GM12891 (cell line): Measurements from ENCODE around the gene CCDC92.

ENCODE experiments used
- PAX5 ChIP-seq: IDR thresholded peaks from 2 replicates; pipeline ENCODE4 v1.6.1; 2011; ENCODE audit warnings: low read length, moderate library complexity, mild to moderate bottlenecking; ENCODE audit not compliant: insufficient read depth, severe bottlenecking
- POLR2A ChIP-seq: IDR thresholded peaks from 2 replicates; pipeline ENCODE4 v1.6.1; 2011; ENCODE audit warnings: low read depth, low read length, control low read depth
- POLR2AphosphoS5 ChIP-seq: IDR thresholded peaks from 2 replicates; pipeline ENCODE4 v1.6.1; 2011; ENCODE audit warnings: low read depth, low read length, control low read depth
- TAF1 ChIP-seq: IDR thresholded peaks from 2 replicates; pipeline ENCODE4 v1.6.1; 2011; ENCODE audit warnings: low read depth, low read length, control low read depth

DNA sequence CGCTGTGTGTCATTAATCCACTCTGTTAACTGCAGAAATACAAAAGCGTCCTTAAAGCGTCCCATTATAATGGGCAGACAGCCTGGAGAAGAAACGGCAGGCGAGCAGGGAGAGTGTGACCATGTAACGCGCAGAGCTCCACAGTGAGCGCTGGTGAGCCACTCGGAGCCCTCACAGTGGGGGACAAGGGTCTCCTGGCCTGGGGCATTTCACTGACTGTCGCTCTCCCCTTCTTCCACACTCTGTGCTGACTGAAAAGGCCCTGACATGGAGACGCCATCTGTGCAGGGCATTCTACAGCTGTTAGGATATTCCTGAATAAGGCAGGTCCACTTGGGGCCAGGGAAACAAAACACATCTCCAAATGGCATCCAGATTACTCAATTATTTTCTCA lies 24.2 kb downstream of the CCDC92 start:
- TF ChIP-seq POLR2A (no peak), POLR2AphosphoS5 (no peak), TAF1 (no peak), PAX5 (no peak)
